Stimulated activated CD8-positive, alpha-beta memory T cell treated with anti-CD3 and anti-CD28 coated beads, Interleukin-15, amount 100 ng/mL, for 48 hours (primary cell): Measurements from ENCODE around the gene CNST.
"Not testable (repeated sequence)": the region's sequence is repeated elsewhere in the genome, so short reads cannot be mapped to it uniquely, and the experiment has no call there.

ENCODE experiments used
- DNase-seq, 2 donors: peaks; one replicate each; pipeline ENCODE4 v3.0.0-alpha.2; 2020; ENCODE audit warnings: low read depth in 2 of 2

Gene CNST

GRCh38 chr1:246677842-246678241 is 111.6 kb downstream of the CNST start:
- no peak for DNase-seq

GRCh38 chr1:246678816-246679793 is 112.8 kb downstream of the CNST start:
- no peak for DNase-seq

- no peak for DNase-seq
These were observed 113.5 kb downstream of the CNST start for GRCh38 chr1:246679794-246680177.

- DNase-seq: no peak
These were observed 113.9 kb downstream of the CNST start for GRCh38 chr1:246680190-246680589.

GRCh38 chr1:246680696-246681130 is 114.5 kb downstream of the CNST start:
- DNase-seq: no peak

- no peak for DNase-seq
These were observed 115.9 kb downstream of the CNST start for GRCh38 chr1:246681900-246682895.

- DNase-seq: no peak
These were observed 117.3 kb downstream of the CNST start for GRCh38 chr1:246683521-246683920.

- DNase-seq: no peak
These were observed 120.7 kb downstream of the CNST start for GRCh38 chr1:246687002-246687401.

GRCh38 chr1:246689409-246690008 is 123.3 kb downstream of the CNST start:
- DNase-seq: peak in 1 of 2 donors; percentile 27

GRCh38 chr1:246690100-246690499 is 123.8 kb downstream of the CNST start:
- DNase-seq: no peak

- DNase-seq: no peak
These were observed 125.6 kb downstream of the CNST start for GRCh38 chr1:246691622-246692495.

GRCh38 chr1:246694213-246694895 is 128.1 kb downstream of the CNST start:
- not testable (repeated sequence) for DNase-seq

- no peak for DNase-seq
These were observed 128.9 kb downstream of the CNST start for GRCh38 chr1:246695136-246695535.

GRCh38 chr1:246695666-246696065 is 129.4 kb downstream of the CNST start:
- no peak for DNase-seq

GRCh38 chr1:246698466-246699094 is 132.3 kb downstream of the CNST start:
- DNase-seq: no peak

- DNase-seq: peak; percentile 68 to 69
These were observed 133.0 kb downstream of the CNST start for GRCh38 chr1:246699095-246699735.

GRCh38 chr1:246703581-246703980 is 137.3 kb downstream of the CNST start:
- DNase-seq: no peak

GRCh38 chr1:246705368-246705767 is 139.1 kb downstream of the CNST start:
- DNase-seq: no peak

GRCh38 chr1:246708166-246708565 is 141.9 kb downstream of the CNST start:
- no peak for DNase-seq
